Measurements from ENCODE around the gene CHRNB1. TPM values are rescaled to one million over a fixed set of nuclear protein-coding genes. Genes with fewer than 3 reads are reported as not detected.

Gene CHRNB1
- total RNA-seq, 2 experiments from 2014 or later, result 13.2 to 13.4 TPM

DNA sequence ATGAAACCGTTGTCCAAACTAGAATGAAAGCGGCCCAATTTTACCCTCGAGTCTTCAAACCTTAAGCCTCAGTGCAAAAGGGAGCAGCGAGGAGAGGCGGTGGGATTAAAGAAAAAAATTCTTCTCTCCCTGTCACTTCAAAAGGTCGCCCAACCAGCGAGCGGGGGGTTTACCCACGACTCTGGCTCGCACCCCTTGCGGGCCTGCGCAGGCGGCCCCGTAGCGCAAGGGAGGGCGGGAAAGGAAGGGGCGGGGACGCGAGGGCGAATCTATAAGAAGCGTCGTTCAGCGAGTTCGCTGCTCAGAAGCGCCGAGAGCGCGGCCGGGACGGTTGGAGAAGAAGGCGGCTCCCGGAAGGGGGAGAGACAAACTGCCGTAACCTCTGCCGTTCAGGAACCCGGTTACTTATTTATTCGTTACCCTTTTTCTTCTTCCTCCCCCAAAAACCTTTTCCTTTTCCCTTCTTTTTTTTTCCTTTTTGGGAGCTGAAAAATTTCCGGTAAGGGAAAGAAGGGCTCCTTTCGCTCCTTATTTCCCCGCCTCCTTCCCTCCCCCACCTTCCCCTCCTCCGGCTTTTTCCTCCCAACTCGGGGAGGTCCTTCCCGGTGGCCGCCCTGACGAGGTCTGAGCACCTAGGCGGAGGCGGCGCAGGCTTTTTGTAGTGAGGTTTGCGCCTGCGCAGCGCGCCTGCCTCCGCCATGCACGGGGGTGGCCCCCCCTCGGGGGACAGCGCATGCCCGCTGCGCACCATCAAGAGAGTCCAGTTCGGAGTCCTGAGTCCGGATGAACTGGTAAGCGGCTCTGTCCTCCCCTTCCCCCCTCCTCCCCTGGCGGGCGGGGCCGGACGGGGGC lies 39.4 kb downstream of the CHRNB1 start, which contains the start of gene POLR2A:
Gene POLR2A, plus strand, starts transcription at position 300 of the 852 bp plus-strand sequence.
- Histone ChIP-seq H3K36me3 (ENCODE audit: insufficient read depth, low read length) (peaks cover 30% of the 10 kb centered on the region), H3K27ac (ENCODE audit: low read depth, low read length, poor library complexity, severe bottlenecking) (peak within 1 kb of the TSS; percentile 90), H3K4me1 (ENCODE audit: insufficient read depth, low read length, poor library complexity, severe bottlenecking) (peaks cover 38% of the 10 kb centered on the region), H3K4me2 (ENCODE audit: low read length) (peak within 1 kb of the TSS; percentile 99), H4K20me1 (ENCODE audit: insufficient read depth, low read length) (peaks cover 20% of the 10 kb centered on the region), H3K9me3 (ENCODE audit: low read length) (no peaks in the 10 kb centered on the region), H2AFZ (ENCODE audit: low read length) (peak within 1 kb of the TSS; percentile 95), H3K9me2 (ENCODE audit: insufficient read depth, low read length) (no peaks in the 10 kb centered on the region), H3K4me3 (ENCODE audit: low read depth, low read length, poor library complexity, severe bottlenecking) (peak within 1 kb of the TSS; percentile 89), H3K79me2 (ENCODE audit: insufficient read depth, low read depth, low read length) (peaks cover 46% of the 10 kb centered on the region)
- intact Hi-C loops (cut with micrococcal nuclease; ENCODE audit: unreplicated experiment), result loop anchor here (1.0 to 5.0 kb wide), 8 partner anchors 29 to 358 kb away; partner anchors contain the start of genes CTDNEP1, ELP5, KCTD11 and PHF23
- DNase-seq (ENCODE audit: low spot score), result peak; percentile 98
- POLR2A ChIA-PET, result interaction anchor here (0.9 kb wide), 1 partner anchor 8 kb away, joined by 3 read pairs; no protein-coding TSS in a partner anchor
- no peak for TF ChIP-seq EZH2phosphoT487 (IDR thresholded peaks at IDR 0.05; ENCODE audit: borderline replicate concordance, low read depth, low read length)
- BruUV-seq (replicated peaks), result no TSS peak
- CTCF ChIA-PET (ENCODE audit: unreplicated experiment), result interaction anchor here (0.6 to 1.0 kb wide), 4 partner anchors 43 to 242 kb away, joined by 3 to 5 read pairs (median 4); partner anchors contain the start of gene GABARAP

DNA sequence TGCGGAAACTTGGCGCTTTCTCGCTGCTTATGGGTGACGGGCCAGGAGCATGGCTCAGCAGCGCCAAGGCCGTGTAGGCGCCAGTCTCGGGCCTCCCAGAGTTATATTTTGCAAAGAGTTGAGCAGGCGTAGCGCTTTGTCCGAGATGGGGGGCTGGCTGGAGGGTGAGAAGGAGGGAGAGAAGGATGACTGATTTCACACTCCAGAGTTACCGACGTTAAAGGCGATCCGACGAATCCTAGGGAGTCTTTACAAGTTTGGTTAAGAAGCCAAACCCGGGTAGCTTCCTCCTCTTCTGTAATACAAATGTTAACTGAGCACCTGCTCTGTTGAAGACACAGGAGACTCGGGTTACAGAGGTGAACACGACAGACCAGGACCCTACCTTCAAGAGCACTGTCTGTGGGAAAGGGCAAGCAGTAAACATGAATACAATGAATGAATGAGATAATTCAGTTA lies 40.1 kb downstream of the CHRNB1 start:
- intact Hi-C loops (cut with micrococcal nuclease; ENCODE audit: unreplicated experiment), result loop anchor here (1.0 to 5.0 kb wide), 8 partner anchors 30 to 357 kb away; partner anchors contain the start of genes CTDNEP1, ELP5, KCTD11 and PHF23
- ChIA-PET POLR2A (no interaction called here), CTCF (ENCODE audit: unreplicated experiment) (interaction anchor here (1.0 kb wide), 1 partner anchor 76 kb away, joined by 5 read pairs; no protein-coding TSS in a partner anchor)
- Histone ChIP-seq H2AFZ (ENCODE audit: low read length) (no peak overlapping the region; the same call in 1 of the 2 replicates), H3K36me3 (ENCODE audit: insufficient read depth, low read length) (peaks cover 36% of the 10 kb centered on the region), H3K9me3 (ENCODE audit: low read length) (no peaks in the 10 kb centered on the region), H3K4me3 (ENCODE audit: low read depth, low read length, poor library complexity, severe bottlenecking) (peak overlapping the region; percentile 89), H3K27ac (ENCODE audit: low read depth, low read length, poor library complexity, severe bottlenecking) (peak overlapping the region; percentile 90), H4K20me1 (ENCODE audit: insufficient read depth, low read length) (peaks cover 20% of the 10 kb centered on the region), H3K9me2 (ENCODE audit: insufficient read depth, low read length) (no peaks in the 10 kb centered on the region), H3K4me1 (ENCODE audit: insufficient read depth, low read length, poor library complexity, severe bottlenecking) (peaks cover 34% of the 10 kb centered on the region), H3K4me2 (ENCODE audit: low read length) (peak overlapping the region; percentile 99), H3K79me2 (ENCODE audit: insufficient read depth, low read depth, low read length) (peaks cover 52% of the 10 kb centered on the region)
- TSS peak; percentile 63 for BruUV-seq (replicated peaks)
- no peak for TF ChIP-seq EZH2phosphoT487 (IDR thresholded peaks at IDR 0.05; ENCODE audit: borderline replicate concordance, low read depth, low read length)
- TF ChIP-seq, protein P1, sequence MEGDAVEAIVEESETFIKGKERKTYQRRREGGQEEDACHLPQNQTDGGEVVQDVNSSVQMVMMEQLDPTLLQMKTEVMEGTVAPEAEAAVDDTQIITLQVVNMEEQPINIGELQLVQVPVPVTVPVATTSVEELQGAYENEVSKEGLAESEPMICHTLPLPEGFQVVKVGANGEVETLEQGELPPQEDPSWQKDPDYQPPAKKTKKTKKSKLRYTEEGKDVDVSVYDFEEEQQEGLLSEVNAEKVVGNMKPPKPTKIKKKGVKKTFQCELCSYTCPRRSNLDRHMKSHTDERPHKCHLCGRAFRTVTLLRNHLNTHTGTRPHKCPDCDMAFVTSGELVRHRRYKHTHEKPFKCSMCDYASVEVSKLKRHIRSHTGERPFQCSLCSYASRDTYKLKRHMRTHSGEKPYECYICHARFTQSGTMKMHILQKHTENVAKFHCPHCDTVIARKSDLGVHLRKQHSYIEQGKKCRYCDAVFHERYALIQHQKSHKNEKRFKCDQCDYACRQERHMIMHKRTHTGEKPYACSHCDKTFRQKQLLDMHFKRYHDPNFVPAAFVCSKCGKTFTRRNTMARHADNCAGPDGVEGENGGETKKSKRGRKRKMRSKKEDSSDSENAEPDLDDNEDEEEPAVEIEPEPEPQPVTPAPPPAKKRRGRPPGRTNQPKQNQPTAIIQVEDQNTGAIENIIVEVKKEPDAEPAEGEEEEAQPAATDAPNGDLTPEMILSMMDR (conservative IDR thresholded peaks at IDR 0.05; ENCODE audit: low read length), result peak; percentile 31; the same call in 1 of the 2 replicates
- peak; percentile 72 for DNase-seq (ENCODE audit: low spot score)

DNA sequence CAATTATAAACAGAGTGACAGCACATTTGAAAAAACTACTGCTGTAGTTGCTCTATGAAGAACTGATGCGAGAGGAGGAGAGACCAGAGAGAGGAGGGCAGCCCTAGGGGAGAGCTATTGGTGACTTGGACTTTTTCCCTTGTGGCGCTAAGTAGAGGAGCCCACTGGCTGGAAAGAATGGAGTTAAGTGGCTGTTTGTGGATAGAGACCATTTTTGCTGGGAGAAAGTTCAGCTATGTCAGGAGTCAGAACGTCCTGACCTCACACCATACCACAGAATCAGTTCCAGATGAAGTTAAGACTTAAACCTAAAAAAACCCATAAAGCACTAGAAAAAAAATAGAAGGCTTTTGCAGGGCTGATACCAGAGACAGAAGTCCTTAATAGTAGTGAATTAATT lies 41.3 kb downstream of the CHRNB1 start:
- TF ChIP-seq, protein P1 (conservative IDR thresholded peaks at IDR 0.05; ENCODE audit: low read length), result no peak
- no peak for TF ChIP-seq EZH2phosphoT487 (IDR thresholded peaks at IDR 0.05; ENCODE audit: borderline replicate concordance, low read depth, low read length)
- peaks cover 49% of the 10 kb centered on the region for H3K36me3 ChIP-seq (ENCODE audit: insufficient read depth, low read length)
- peak overlapping the region; percentile 89 for H3K4me3 ChIP-seq (ENCODE audit: low read depth, low read length, poor library complexity, severe bottlenecking)
- H3K4me1 ChIP-seq (ENCODE audit: insufficient read depth, low read length, poor library complexity, severe bottlenecking), result peaks cover 32% of the 10 kb centered on the region
- H3K4me2 ChIP-seq (ENCODE audit: low read length), result peak overlapping the region; percentile 74
- peaks cover 65% of the 10 kb centered on the region for H3K79me2 ChIP-seq (ENCODE audit: insufficient read depth, low read depth, low read length)
- H4K20me1 ChIP-seq (ENCODE audit: insufficient read depth, low read length), result peaks cover 20% of the 10 kb centered on the region
- H3K27ac ChIP-seq (ENCODE audit: low read depth, low read length, poor library complexity, severe bottlenecking), result no peak overlapping the region
- H3K9me2 ChIP-seq (ENCODE audit: insufficient read depth, low read length), result no peaks in the 10 kb centered on the region
- no TSS peak for BruUV-seq (replicated peaks)
- CTCF ChIA-PET (ENCODE audit: unreplicated experiment), result interaction anchor here (0.8 kb wide), 1 partner anchor 27 kb away, joined by 3 read pairs; no protein-coding TSS in a partner anchor
- DNase-seq (ENCODE audit: low spot score), result no peak
- intact Hi-C loops (cut with micrococcal nuclease; ENCODE audit: unreplicated experiment), result no loop called here
- no peak overlapping the region for H2AFZ ChIP-seq (ENCODE audit: low read length)
- POLR2A ChIA-PET, result interaction anchor here (0.8 to 1.1 kb wide), 2 partner anchors 27 to 157 kb away, joined by 3 read pairs; partner anchors contain the start of gene NEURL4
- H3K9me3 ChIP-seq (ENCODE audit: low read length), result no peaks in the 10 kb centered on the region

Measured in OCI-LY7 (cell line).